ENCODE measurements around the gene CPEB2.

GRCh38 chr4:15054541-15054940, 52.3 kb downstream of the CPEB2 start:
- TF ChIP-seq POLR2A (IDR thresholded peaks at IDR 0.05) (no peak), CTCF (IDR thresholded peaks at IDR 0.05) (no peak)

Data from thyroid gland (tissue), 4 donors.